ENCODE measurements around the gene PXDN.

DNA sequence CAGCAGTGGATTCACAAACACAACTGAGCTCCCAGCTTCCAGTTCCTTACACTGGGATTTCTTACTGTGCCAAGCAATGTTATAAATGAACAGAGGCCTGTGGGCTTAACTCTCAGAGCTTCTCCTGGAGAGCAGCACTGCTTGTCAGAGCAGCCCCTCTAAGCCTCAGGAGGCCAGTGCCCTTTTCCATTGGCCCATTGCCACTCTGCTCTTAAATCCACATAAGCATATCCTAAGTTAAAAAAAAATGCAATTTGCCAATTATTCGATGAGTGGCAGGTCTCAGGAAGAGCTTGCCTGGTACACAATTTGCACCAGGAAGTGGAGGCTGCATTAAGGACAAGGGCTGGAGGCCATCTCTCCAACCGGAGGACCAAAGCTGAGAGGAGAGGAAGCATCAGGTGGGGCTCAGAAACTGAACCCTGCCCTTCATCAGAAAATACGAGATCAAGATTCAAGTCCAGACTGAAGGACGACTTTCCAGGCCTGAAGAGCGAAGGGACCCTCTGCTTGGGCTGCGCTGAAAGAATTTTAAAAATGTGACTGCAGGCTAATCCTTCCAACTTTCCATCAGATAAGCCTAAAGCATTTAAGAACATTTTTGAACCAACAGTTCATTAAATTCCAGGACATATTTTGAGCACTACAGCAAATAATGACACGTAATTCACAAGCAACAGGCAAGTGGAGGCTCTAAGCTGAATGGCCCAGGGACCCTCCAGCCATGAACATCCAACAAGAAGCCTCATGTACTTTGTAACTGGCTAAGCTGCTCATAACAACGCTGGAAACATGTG is 28.4 kb upstream of the PXDN start:
- TF ChIP-seq, protein P1, sequence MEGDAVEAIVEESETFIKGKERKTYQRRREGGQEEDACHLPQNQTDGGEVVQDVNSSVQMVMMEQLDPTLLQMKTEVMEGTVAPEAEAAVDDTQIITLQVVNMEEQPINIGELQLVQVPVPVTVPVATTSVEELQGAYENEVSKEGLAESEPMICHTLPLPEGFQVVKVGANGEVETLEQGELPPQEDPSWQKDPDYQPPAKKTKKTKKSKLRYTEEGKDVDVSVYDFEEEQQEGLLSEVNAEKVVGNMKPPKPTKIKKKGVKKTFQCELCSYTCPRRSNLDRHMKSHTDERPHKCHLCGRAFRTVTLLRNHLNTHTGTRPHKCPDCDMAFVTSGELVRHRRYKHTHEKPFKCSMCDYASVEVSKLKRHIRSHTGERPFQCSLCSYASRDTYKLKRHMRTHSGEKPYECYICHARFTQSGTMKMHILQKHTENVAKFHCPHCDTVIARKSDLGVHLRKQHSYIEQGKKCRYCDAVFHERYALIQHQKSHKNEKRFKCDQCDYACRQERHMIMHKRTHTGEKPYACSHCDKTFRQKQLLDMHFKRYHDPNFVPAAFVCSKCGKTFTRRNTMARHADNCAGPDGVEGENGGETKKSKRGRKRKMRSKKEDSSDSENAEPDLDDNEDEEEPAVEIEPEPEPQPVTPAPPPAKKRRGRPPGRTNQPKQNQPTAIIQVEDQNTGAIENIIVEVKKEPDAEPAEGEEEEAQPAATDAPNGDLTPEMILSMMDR (IDR thresholded peaks at IDR 0.05), result no peak
- TF ChIP-seq POLR2A (IDR thresholded peaks at IDR 0.05), result no peak
